ENCODE results near the gene CKS2.

CKS2 gene

GRCh38 chr9:89350988-89351557, 40.1 kb downstream of the CKS2 start:
- peak; percentile 19 for ATAC-seq
- no peak for DNase-seq

- DNase-seq, result no peak
Observed at GRCh38 chr9:89351584-89352300, 40.7 kb downstream of the CKS2 start.

DNA sequence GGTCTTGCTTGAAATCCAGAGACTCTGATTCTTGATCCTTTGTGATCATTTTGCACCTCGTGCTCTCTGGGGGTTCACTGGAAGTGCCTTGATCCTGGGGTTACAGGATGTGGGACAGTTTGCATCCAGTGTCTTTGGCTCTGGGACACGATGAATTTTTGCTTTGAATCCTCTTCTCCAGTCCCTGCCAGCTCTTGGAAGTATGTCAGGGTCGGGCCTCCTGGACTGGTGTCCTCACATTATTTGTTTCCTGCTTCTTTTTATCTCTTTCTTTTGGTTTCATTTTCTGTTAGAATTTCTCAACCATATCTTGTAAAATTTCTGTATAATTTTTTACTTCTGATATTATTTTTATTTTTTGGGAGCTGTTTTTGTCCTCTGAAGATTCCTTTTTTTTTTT, 41.5 kb downstream of the CKS2 start:
- no peak for ATAC-seq
- DNase-seq, result no peak

More at GRCh38 chr9:89351584-89352300, 40.7 kb downstream of the CKS2 start:
- ATAC-seq, result no peak

- ATAC-seq (no peak), DNase-seq (no peak)
Observed at GRCh38 chr9:89352874-89353649, 42.1 kb downstream of the CKS2 start.

DNA sequence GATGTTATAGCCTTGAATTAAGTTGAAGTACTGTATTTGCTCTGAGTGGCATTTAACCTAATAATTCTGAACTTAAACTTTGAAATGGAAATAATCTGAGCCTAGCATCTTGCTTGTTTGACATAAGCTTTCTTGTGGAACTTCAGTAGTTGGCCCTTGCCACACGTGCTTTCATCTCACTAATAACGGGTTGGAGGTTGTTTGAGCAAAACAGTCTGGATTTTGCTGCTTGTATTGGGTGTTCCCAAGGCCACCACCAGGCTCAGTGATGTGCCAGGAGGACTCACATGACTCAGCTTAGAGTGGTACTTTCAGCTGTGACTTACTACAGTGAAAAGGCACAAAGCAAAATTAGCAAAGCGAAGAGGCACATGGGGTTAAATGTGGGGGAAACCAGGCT, 43.0 kb downstream of the CKS2 start:
- DNase-seq (no peak), ATAC-seq (peak; percentile 43)

DNA sequence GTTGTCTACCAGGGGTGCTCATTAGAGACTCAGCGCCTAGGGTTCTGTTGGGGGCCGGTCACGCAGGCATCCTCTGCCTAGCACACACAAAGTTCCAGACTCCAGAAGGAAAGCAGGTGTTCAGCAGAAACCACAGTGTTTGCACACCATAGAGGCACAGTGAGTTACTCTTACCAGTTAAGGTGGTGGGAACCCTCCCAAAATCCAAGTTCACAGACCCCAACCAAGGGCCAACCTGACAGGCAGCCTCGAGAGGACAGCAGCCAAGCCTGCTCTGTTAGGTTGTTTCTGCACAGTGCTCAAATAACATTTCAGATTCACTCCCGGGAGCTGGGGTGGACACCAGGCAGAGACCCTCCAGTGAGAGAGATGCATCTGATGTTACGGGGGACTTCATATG, 43.5 kb downstream of the CKS2 start:
- no peak for ATAC-seq
- DNase-seq, result no peak

DNA sequence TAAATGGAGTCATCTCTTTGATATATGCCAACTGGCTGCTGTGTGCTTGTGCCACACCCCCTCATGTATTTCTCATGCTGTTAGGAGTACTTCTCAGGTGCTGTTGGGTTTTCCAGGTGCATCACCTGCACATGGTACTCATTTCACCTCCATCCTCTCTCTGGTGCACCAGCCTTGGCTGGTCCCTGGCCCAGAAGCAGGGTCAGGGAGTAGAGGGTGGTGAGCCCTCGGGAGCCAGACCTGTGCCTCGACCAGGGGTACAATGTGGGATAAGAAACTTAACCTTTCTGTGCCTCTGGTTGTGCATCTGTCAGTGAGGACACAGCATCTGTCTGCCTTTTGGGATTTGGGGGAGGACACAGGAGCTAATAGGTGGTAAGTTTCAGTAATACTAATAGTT, 45.8 kb downstream of the CKS2 start:
- ATAC-seq, result no peak
- DNase-seq, result no peak

DNA sequence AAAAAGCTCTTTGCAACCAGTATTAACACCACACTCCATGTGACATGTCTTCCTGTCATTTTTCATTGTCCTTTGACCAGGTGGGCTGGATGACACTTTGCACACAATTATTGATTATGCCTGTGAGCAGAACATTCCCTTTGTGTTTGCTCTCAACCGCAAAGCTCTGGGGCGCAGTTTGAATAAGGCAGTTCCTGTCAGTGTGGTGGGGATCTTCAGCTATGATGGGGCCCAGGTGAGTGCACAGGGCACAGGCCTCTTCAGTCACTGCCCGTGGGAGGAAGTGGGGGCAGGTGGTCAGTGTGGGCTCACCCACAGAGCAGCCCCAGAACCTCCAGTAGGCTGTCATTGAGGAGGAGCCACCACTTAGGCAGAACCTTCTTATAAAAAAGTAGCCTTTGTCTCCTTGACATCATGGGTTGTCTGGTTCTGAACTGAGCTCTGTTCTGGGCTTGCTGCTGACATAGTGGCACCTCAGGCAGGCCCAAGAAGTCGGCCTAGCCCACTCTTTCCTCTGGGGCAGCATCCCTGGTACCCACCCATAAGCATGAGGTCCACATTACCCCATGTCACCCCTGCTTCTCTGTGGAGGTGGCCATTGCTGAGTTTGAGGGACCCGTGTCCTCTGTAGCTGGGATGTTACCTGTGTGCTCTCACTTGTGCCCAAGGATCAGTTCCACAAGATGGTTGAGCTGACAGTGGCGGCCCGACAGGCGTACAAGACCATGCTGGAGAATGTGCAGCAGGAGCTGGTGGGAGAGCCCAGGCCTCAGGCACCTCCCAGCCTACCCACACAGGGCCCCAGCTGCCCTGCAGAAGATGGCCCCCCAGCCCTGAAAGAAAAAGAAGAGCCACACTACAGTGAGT, 46.6 kb downstream of the CKS2 start:
- ATAC-seq (no peak), DNase-seq (no peak)

- ATAC-seq (no peak), DNase-seq (no peak)
Observed at GRCh38 chr9:89358376-89358916, 47.5 kb downstream of the CKS2 start.

DNA sequence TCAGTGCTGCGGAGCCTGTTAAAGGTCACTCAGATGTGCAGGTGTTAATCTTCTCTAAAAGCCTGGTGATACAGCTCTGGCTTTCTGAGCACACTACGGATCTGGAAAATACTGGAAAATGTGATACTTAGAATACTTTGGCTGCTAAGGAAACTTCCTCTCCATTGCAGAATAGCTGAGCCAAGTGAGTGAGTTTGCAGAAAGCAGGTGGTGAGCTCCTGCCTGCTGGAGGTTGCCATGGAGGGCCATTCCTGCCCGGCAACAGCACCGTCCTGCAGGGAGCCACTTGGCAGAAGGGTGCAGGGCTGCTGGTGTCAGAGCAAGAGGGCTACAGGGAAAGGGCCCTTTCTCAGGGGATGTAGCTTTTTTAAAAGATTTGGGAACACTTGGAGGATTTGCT, 48.0 kb downstream of the CKS2 start:
- DNase-seq (no peak), ATAC-seq (no peak)

DNA sequence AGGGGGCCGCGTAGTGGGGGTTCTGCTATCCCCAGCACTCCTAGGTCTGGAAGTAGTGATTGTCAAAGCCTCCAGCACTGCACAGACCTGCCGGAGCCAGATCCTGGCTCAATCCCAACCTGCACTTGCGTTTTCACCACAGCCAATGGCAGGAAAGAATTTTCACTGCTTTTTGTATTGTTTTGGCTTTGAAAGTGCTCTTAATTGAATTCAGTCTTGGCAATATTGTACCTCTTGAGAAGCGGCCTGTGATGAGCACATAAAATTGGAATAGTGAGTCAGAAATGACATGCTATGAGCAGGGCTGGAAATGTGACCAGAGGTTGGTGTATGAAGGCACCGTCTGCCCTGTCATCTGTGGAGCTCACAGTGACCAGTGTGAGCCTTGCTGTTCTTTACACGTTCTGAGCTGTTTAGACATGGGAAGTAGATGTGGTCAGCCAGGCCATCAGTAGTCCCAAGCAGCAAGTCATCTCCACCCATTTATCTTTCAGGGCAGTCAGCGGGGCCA, 48.8 kb downstream of the CKS2 start:
- ATAC-seq (no peak), DNase-seq (no peak)

- DNase-seq (peak; percentile 1), ATAC-seq (no peak)
Observed at GRCh38 chr9:89360465-89360864, 49.5 kb downstream of the CKS2 start.

GRCh38 chr9:89361031-89361430, 50.0 kb downstream of the CKS2 start:
- ATAC-seq (no peak), DNase-seq (no peak)

DNA sequence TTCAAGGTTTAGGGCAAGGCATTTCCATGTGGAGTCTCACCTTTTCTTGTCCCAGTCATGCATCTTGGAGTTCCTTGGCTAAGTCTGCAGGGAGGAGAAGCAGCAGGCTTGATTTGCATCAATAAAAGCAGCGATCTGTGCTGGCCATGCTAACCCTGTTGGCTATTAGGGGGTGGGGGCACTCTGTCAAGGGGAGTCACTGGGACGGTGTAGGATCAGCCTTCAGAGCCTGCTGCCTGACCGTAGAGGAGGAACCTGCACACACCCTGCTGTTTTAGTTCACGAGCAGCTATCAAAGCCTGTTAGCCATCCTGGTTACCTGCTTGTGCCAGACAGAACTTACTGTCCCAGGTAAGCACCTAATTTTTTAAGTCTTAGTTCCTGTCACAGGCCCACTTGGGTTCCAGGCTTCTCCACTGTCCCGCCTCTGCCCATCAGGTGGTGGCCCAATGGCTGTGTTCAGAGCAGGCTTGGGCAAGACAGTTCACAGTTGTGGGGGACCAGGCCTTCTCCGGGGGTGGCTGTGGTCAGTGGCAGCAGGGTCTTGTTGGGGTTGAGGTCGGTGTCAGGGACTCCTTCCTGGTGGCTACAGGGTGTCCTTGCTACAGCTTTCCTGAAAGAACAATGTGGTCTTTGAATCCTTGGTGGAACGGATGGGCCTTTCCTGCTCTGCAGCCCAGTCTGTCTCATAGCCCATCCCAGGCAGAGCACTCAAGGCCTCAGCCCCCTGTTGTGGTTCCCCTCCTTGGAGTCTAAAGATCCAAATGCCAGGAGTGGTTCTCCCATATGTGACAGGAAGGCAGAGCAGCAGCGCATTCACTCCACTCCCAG, 51.0 kb downstream of the CKS2 start:
- no peak for DNase-seq

GRCh38 chr9:89362647-89363310, 51.8 kb downstream of the CKS2 start:
- no peak for ATAC-seq
- DNase-seq, result no peak

More for the DNA sequence above, 51.0 kb downstream of the CKS2 start:
- no peak for ATAC-seq

DNA sequence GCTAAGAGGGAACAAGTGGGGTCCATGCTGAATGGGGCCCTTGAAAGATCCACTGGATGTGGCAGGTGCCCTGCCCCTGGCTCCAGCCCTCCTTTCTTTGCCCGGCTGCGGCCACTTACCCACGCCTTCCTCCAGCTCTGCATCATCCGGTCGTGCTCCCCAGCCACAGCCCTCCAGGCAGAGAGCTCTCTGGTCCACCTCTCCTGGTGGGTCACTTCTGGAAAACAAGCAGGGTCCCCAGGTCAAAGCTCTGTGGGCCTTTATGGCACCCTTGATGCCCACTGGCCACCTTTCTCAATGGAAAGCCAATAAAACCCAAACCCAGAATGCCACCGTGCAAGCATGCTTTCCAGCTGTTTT, 52.3 kb downstream of the CKS2 start:
- no peak for ATAC-seq
- no peak for DNase-seq

DNA sequence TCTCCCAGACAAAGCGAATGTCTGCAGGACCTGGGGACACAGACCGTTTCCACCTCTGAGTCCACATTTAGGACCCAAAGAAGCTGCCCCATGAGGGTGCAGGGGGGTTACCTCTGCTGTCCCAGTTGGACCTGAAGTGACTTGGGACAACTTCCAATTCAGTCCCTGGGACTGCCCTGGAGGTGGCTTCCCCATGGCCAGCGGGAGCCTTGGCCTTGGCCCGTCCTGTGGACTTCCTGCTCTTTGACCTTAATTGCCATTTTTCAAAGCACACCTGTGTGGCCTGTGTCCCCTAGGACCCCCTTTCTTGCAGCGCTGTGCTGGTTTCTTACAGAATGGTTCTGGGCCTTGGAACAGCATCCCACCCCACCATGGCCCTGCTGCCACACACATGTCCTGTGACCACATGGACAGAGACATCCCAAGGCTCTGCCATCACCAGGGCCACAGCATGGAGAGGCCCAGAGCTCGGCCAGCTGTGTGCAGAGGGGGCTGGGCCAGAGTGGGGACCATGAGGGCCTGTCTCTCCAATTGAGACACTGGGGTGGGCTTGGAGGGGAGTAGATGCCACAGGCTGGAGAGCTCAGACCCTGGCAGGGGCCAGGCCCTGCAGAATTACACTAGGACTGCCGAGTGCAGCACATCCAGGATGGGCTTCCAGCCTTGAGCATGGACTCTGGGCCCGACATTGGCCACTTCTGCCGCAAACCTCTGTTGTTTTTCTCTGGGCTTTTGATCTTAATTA, 53.1 kb downstream of the CKS2 start:
- DNase-seq (no peak), ATAC-seq (no peak)

GRCh38 chr9:89364666-89365531, 53.9 kb downstream of the CKS2 start:
- ATAC-seq (no peak), DNase-seq (no peak)

GRCh38 chr9:89365532-89365912, 54.5 kb downstream of the CKS2 start:
- no peak for DNase-seq
- ATAC-seq, result no peak

Data from stimulated activated naive CD8-positive, alpha-beta T cell treated with anti-CD3 and anti-CD28 coated beads, Interleukin-15, Interleukin-2, amounts not matched to agents 100 U/mL and 50 U/mL, for 24 hours (primary cell).